HG03135 (cell line): Measurements from ENCODE around the gene ARMC8.

Source experiments
- ATAC-seq: cut with Tn5 transposase; IDR thresholded peaks from one replicate; pipeline ENCODE4 v1.9.1; 2021; ENCODE audit warnings: mild to moderate bottlenecking, moderate library complexity; ENCODE audit not compliant: unreplicated experiment

Gene ARMC8

DNA sequence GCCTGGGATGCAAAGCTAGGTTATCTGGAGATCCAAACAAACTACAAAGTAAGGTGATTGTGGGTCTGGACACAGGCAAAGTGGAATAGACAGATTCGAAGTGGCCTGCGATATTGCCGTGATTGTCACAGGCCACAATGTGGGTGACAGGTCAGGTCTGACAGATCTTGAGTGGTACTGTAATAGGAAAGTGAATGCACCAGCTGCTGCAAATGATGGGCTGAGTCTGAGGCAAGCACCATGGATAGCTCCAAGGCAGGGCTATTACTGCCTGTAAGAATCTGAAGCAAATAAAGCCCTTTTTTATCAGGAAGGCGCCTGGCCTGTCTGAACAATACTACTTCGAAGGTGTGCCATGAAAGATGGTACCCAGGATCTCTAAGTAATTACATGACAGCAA lies 10.0 kb downstream of the ARMC8 start:
- no peak for ATAC-seq

DNA sequence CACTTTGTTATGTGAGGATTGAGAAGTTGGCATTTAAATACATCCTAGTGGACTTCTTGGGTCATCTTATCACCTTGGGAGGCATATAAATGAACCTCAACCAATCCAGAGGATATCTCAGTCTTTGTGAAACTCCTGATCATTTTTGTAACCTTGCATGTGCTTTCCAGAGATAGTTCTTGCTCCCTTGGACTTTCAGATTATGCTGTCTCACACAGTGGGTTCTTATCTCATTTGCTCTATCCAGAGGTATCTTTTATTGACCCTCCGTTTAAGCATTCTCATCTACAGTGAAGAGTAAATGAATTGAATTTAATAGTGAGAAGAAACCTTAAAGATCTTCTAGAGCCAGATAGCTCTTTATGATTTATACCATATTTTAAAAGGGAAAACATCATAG lies 10.4 kb downstream of the ARMC8 start:
- ATAC-seq = no peak

DNA sequence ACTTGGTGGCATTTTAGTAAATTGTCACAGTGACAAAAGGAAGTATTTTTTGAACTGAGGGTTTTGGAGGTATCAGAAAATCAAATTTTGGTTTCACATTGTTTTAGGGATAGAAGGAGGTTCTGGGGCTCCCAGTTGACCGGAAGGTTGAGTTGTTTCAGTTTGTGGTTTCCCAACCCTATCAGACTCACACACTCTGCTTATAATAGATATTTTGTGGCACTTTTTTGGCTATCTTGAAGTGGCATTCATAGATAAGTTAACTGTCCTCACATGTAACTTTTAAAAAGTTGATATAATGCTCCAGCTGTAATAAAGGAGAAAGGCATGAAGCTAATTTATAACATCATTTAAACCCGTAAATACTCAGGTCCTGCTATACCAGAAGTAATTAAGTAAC lies 12.8 kb downstream of the ARMC8 start:
- no peak for ATAC-seq

DNA sequence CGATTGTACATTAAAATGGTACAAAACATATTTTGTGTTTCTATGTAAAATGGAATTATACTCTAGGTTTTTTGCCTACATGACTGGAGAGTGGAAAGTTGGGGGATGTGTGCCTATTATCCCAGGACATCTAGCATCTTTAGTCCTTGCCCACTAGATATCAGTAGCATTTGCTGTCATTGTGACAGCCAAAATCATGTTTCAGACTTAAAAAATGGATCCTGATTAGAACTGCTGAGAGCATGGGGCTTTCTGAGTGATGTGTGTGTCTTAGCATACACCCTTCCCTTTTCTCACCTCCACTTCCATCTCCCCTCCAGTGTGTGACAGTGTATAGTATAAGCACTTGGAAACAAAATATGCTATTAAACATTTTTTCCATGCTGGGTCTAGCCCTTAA lies 13.3 kb downstream of the ARMC8 start:
- ATAC-seq = no peak

DNA sequence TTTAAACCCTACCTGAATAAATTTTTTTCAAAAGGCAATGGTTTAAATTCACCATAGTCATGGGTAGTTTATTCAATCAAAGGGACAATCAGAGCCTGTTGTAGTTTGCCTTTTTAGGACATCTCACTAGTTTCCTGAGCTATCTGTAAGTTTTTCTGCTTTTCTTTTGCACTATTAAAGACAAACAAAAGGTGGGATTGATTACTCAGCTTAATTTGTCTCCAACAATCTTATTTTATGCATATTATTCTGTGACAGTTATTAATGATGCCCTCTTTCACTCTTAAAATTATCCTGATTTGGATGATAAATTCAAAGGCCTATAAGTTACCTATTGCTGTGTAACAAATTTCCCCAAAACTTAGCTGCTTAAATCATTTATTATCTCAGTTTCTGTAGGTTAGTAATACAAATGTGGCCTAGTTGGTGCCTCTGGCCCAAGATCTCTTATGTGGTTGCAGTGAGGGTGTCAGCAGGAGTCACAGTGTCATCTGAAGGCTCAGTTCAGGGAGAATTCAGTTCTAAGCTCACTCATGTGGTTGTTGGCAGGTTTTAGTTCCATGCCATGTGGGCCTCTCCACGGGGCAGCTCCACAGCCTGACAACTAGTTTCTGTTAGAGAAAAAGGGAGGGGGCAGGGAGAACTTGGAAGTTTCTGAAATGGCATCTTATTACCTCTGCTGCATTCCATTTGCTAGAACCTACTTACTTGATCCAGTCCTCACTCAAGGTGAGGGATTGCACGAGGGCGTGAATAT lies 16.0 kb downstream of the ARMC8 start:
- no peak for ATAC-seq

DNA sequence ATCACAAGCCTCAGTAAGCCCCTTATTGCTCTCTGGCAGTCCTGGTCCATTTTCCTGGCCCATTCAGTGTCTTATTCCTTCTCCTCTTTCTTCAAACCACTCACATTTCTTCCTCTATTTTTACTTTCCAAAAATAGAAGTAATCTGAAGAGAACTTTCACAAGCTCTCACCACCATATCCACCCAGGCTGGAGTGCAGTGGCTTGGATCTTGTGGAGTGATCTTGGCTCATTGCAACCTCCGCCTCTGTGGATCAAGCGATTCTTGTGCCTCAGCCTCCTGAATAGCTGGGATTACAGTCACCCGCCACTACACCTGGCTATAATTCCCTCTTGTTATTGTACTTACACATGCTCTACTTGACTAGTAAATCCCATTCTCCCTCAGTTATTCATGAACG lies 16.8 kb downstream of the ARMC8 start:
- ATAC-seq = no peak

DNA sequence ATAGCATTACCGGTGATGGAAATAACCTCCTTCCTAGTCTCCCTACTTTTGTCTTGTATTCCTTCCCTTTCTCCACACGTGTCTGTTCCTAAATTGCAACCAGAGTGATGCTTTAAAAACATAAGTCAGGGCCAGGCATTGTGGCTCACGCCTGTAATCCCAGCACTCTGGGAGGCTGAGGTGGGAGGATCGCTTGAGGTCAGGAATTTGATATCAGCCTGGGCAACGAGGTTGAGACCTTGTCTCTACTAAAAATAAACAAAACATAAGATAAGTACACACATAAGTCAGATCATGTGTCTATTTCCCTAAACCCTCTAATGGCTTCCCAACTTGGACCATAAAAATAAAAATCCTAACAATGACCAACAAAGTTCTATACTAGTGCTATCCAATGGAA lies 18.4 kb downstream of the ARMC8 start:
- no peak for ATAC-seq

DNA sequence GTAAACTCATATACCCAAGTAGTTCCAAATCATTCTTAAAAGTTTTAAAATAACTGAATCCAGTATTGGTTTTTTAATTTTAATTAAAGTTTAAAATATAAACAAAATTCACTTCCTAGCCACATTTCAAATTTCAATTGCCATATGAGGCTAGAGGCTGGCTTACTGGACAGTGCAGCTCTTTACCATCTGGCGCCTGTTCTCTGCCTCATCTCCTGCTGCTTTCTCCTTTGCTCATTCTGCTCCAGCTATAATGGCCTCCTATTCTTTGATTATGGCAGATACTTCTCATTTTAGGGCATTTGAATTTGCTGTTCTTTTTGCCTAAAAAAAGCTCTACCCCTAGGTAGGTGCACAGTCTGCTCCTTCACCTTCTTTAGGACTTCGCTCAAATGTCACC lies 19.1 kb downstream of the ARMC8 start:
- ATAC-seq = no peak

DNA sequence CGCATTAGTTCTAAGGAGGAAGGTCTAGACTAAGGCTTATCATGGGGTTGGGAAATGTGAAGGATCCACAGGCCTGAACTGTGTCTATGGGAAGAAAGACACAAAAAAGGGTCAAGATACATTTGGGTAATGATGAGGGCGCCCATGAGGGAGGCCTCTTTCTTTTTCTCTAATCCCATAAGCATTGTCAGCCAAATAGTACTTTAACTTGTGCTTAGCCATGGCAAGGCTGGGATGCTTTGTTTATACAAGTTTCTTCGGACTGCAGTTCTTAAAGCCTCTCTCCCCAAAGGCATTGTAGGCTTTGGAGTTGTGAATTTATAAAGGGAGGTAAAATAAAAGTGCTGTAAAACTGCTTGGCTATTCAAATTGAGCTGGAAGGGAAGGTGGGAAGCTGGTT lies 23.4 kb downstream of the ARMC8 start:
- no peak for ATAC-seq

DNA sequence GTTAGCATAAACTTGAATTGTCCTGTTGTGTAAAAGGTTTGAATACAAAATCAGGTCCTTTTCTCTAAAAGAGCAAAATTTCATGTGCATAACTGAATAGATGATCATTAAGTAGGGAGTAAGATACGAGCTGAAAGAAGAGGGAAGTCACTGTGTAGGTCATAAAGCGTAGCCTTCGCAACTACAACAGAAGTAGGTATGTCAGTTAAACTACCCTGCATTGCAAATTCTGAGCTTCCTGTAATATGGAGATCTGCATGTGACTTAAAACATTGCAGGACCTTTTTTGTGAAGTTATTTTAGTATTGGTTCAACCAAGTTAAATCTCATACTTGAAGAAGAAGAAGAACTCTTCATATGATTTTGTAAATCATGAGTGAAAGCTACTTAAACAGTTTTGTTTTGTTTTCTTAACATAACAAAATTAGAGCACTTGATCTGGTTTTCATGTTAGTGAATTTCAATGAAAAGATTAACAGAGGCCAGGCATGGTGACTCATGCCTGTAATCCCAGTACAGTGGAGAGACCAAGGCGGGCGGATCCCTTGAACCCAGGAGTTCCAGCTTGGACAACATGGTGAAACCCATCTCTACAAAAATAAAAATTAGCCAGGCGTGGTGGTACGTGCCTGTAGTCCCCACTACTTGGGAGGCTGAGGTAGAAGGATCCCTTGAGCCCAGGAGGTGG lies 26.4 kb downstream of the ARMC8 start:
- ATAC-seq = no peak

DNA sequence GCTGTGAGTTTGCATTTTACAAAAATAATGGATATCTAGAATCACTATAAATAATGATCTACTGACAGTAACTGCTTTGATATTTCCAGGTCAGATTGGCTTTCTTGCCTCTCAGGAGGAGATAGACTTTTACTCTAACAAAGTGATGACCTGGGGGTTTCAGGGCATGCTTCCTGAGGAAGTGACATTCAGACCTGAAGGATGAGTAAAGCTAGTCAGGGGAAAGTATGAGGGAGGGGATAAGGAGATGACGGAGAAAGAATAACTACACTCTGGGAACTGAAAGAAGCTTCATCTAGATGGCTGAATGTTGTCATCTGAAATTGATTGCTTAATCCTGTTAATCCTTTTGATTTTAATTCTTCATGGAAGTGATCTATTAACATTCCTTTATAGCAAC lies 32.2 kb downstream of the ARMC8 start:
- ATAC-seq = no peak

DNA sequence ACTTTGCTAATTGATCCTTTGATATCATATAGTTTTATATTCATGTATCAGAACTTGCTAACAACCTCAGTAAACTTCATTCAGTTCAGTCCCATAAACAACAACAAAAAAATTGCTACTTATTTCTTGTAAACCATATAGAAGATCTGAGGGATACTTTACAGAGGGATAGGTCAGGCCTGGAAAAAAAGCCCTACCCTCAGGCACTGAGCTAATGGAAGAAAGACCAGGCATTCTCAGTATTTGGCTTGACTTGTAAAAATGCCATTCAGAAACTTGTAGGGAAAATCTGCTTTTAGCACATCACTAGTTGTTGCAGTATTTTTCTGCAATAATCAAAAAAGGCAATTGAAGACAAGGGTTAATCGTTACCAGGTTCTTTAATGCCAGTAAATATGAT lies 33.1 kb downstream of the ARMC8 start:
- ATAC-seq = no peak

DNA sequence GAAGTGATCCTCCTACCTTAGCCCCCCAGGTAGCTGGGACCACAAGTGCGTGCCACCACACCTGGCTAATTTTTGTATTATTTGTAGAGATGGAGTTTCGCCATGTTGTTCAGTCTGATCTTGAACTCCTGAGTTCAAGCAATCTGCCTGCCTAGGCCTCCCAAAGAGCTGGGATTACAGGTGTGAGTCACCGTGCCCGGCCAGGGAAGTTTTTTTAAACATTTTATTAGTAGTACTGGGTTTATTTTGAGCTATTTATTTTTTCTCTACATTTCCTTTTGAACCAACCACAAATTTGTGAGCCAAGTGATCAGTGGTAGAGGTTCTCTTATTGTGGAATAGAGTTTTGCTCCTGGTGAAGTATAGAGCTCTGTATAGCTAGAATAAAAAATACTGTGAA lies 33.7 kb downstream of the ARMC8 start:
- ATAC-seq = no peak

DNA sequence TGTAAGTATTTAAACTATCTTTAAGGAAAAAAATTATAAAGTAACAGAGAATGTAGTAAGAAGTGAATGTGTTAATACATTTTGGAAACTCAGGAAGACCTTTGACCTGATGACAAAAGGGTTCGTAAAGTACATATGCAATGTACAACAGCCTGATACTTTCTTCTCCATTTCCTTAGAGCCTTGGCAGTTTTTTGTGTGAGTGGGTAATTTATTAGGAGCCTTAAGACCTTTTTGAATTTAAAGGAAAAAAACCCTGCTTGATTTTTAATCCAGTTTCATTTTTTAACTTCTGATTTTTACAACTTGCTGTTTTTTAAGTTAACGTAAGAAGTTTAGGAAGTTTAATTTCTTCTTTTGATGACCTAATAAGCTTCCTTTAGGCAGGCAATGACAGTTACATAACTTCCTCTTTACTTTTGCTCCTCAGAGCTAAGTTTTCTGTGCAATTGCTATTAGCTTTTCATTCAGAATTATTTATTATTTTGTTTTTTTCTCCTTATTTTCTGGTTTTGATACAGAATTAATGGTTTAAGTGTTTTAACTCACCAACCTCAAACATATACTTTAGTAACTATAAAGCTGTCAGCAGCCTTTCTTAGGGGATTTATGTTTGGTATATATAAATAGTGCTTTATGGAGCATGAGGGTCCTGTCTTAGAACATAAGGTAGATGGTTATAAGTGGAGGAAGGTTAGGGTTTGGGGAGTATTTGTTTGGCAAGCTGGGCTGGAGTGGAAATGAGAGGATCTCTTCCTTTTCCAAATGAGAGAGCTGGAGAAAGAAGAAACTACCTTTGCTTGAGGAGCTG lies 35.2 kb downstream of the ARMC8 start:
- no peak for ATAC-seq

DNA sequence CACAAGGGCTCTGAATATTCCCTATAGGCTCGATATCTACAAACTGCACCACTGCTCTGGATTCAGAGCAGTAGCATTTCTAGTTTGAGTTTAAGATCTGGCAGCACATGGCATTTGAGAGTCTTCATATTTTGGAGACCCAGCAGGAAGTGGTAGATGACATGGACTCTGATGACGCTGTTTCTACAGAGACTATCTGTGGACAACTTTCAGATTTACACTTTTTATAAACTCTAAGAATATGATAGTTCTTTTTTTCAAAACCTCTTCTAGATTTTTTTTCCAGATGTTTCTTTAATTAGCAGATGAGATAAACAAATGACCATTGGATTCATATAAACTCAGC lies 35.8 kb downstream of the ARMC8 start:
- no peak for ATAC-seq

DNA sequence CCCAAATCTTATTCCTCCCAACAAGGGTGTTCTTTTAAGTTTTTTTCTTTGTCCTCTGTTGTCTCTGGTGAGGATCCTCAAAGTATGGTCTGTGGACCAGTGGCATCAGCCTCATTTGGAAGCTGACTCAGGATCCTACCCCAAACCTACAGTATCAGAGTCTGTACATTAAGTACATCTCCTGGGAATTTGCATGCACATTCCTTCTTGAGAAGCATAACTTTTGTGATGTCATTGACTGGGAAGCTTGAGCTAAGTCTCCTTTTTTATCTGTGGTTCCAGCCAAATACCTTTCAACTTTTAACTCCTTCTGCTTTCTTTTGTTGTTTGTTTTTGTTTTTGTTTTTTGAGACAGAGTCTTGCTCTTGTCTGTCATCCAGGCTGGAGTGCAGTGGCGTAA lies 40.5 kb downstream of the ARMC8 start:
- ATAC-seq = no peak

DNA sequence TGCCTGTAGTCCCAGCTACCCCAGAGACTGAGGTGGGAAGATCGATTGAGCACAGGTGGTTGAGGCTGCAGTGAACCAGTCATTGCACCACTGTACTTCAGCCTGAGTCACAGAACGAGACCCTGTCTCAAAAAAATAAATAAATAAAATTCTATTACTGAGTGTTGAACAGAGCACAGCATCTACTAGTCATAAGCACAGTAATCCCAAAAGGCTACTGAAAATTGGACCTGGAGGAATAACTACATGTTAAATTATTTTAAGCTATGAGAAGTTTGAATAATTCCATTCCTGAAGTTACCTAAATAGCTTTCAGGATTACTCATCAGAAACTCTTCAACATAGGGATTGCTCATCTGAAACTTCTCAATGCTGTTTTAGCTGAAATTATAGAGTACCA lies 43.4 kb downstream of the ARMC8 start:
- no peak for ATAC-seq

DNA sequence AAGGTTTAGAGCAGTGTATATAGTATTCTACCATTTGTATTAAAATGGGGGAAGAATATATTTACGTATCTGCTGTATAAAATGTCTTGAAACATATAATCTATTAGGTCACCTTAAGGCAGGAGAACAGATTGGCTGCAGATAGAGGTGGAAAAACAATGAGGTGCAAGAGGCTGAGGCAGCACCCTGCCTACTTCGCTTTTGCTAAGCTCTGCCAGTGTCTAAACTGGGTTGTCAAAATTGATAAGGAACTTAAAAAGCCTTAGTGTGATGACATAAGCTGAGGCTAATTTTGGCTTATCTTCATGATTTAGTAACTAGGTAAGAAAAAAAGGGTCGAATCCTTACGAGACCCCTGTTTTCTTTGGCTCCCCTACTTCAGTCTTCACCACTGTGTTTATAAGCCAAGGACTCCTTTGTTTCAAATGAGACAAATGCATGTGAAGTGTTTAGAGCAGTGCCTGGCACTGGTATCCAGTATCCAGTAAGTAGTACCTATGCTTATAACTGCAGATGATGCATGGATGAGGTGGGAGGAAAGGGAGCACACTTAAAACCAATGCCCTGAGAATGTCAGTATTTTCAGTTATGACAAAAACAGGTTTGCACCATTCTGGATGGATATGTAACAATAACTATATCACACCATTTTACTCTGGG lies 45.7 kb downstream of the ARMC8 start:
- ATAC-seq = no peak

DNA sequence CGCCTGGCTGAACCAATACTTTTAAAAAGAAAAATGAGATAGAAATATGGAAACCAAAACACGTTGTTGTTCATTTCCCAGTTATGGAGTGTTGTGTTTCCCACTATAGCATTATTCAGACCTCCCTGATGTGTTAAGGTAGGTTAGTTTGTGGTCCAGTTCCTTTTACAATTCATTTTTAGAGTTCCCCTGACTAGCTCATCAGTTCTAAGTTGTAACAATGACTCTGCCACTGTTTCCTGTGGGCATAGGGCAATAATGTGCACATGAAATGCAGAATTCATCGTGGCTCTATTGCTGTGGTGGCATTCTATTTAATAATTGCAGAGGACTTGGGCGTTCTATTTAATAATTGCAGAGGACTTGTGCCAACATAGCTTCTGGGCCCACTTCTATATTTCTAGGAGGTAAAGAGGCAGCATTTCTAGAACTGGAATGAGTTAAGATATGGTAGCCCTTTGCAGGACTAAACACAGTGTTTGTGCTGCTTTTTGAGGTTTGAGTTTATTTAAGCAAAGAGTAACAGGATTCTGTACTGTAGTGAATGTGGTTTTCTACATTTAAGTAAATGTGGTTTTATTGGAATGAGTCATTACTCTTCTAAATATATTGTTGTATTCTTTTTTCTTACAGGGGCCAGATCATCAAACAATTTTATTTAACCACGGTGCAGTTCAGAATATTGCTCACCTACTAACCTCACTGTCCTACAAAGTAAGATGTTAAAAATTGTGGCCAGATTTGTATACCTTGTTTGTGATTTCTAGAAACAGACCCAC lies 47.5 kb downstream of the ARMC8 start:
- no peak for ATAC-seq

DNA sequence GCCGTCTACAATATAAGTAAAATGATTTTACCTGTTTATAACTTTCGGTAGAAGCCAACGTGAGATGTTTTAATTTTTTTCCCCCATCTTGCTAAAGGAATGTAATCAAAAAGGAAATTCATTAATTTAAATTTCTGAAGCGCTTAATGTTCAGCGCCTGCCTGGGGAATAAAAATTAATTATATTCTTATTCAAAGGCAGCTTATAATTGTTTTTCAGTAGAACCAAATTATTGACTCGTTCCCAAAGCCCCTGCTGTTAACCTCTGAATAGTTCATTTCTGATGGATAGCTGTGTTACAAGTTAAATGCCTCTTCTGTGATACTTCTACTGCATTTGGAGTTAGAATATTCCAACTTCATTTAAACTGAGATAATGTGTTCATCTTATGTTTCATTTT lies 51.6 kb downstream of the ARMC8 start:
- no peak for ATAC-seq

DNA sequence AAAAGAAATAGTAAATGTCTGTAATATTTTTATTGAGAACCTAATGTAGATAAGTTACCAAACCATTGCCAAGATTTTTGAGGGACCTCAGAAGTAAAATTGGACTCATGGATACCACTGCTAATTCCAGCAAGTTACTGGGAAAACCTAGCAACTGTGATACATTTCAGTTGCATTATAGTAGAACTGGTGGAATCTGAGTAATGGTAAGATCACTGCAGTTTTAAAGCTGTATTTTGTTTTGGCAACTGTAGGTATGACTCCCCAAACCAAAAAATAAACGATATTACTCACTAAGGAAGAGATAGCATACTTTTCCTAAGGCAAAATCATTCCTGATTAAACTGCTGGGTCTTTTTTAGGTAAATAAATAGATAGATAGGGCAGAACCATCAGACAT lies 54.0 kb downstream of the ARMC8 start:
- ATAC-seq = no peak
